ENCODE measurements around the gene COMMD10. TPM values are rescaled to one million over a fixed set of nuclear protein-coding genes. Genes with fewer than 3 reads are reported as not detected.

The COMMD10 gene
- total and polyA plus RNA-seq, 2 donors (not counting 1 experiment from before 2014, with no cell fraction given): 19.8 to 48.7 TPM

- ChIA-PET CTCF (no interaction called here), POLR2A (no interaction called here)
- Histone ChIP-seq H3K27ac (ENCODE audit: low read length in 2 of 2) (no peak overlapping the region), H3K79me2 (ENCODE audit: control insufficient read depth, insufficient read depth, low read length) (no peaks in the 10 kb centered on the region), H3K4me3 (ENCODE audit: control extremely low read depth in 1 of 5, extremely low read depth in 1 of 5, insufficient read depth in 1 of 5, low read depth in 2 of 5, low read length in 4 of 5) (no peak overlapping the region), H3K4me1 (ENCODE audit: control insufficient read depth in 2 of 2, insufficient read depth in 2 of 2, low read length in 2 of 2) (no peaks in the 10 kb centered on the region), H3K9me3 (ENCODE audit: control extremely low read depth in 1 of 3, control insufficient read depth in 2 of 3, insufficient read depth in 1 of 3, low read length in 2 of 3) (peaks cover 2 to 12% (median 5%) of the 10 kb centered on the region in 3 donors), H4K20me1 (ENCODE audit: control insufficient read depth, insufficient read depth, low read length, poor library complexity, severe bottlenecking) (no peaks in the 10 kb centered on the region), H3K4me2 (replicated peaks; ENCODE audit: low read depth, low read length, poor library complexity, severe bottlenecking) (no peak overlapping the region), H2AFZ (ENCODE audit: insufficient read depth, low read depth, low read length, poor library complexity, severe bottlenecking) (no peak overlapping the region), H3K9ac (ENCODE audit: low read length) (no peak overlapping the region), H3K36me3 (replicated peaks in 1 of 2; ENCODE audit: control extremely low read depth in 1 of 2, control insufficient read depth in 1 of 2, extremely low read depth in 1 of 2, insufficient read depth in 2 of 2, low read length in 1 of 2) (peaks cover 5 to 42% of the 10 kb centered on the region in 2 experiments), H3K27me3 (replicated peaks in 1 of 4; ENCODE audit: control extremely low read depth in 1 of 4, control insufficient read depth in 3 of 4, insufficient read depth in 4 of 4, low read length in 3 of 4) (no peaks in the 10 kb centered on the region)
- Mint-ChIP-seq H3K9me3 (ENCODE audit: insufficient read depth) (peaks cover 6% of the 10 kb centered on the region), H3K4me3 (no peak overlapping the region), H3K27ac (no peak overlapping the region), H3K27me3 (no peaks in the 10 kb centered on the region), H3K4me1 (peaks cover 4% of the 10 kb centered on the region)
- DNase-seq: no peak
- TF ChIP-seq EZH2 (IDR thresholded peaks at IDR 0.05; ENCODE audit: borderline replicate concordance, insufficient read depth, low read depth, low read length, poor library complexity, severe bottlenecking): no peak
- TF ChIP-seq, protein P1, sequence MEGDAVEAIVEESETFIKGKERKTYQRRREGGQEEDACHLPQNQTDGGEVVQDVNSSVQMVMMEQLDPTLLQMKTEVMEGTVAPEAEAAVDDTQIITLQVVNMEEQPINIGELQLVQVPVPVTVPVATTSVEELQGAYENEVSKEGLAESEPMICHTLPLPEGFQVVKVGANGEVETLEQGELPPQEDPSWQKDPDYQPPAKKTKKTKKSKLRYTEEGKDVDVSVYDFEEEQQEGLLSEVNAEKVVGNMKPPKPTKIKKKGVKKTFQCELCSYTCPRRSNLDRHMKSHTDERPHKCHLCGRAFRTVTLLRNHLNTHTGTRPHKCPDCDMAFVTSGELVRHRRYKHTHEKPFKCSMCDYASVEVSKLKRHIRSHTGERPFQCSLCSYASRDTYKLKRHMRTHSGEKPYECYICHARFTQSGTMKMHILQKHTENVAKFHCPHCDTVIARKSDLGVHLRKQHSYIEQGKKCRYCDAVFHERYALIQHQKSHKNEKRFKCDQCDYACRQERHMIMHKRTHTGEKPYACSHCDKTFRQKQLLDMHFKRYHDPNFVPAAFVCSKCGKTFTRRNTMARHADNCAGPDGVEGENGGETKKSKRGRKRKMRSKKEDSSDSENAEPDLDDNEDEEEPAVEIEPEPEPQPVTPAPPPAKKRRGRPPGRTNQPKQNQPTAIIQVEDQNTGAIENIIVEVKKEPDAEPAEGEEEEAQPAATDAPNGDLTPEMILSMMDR (IDR thresholded peaks at IDR 0.05): no peak
- ATAC-seq (ENCODE audit: low read depth): no peak
- intact Hi-C loops (cut with micrococcal nuclease): no loop called here
- no CpG with 5 or more reads among the region's 2 CpGs for WGBS (ENCODE audit: insufficient coverage)
Measured at GRCh38 chr5:116315531-116315930, 230.7 kb downstream of the COMMD10 start.

DNA sequence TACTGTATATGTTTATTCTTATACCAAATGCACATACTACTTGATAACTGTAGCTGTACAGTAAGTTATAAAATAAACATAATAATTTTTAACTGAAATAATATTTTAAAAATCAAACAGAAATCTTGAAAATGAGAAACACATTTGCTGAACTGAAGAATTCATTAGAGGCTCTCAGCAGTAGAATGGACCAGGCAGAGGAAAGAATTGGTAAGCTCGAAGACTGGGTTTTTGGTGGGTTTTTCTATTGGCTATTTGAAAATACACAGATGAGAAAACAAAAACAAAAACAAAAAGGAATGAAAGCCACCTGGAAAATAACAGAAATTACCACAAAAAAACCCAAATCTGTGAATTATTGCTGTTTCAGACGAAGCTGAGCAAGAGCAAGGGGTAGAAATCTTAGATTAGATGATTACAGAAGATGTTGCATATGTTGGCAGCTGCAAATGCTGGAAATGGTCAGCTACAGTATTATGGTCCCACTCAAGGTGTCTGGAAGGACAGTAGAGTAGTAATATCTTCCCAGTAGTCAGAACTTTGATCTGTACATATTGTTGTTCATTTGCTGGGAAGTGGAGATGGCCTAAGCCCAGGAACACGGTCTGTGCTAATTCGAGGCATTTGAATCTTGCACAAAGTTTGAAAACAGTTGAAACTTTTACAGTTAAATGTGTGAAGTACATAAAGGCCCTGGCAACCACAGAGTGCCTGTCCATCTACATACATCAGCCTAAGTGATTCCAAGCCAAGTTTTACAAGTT is 233.4 kb downstream of the COMMD10 start:
- Mint-ChIP-seq H3K4me3 (no peak overlapping the region), H3K27ac (no peak overlapping the region), H3K9me3 (ENCODE audit: insufficient read depth) (no peaks in the 10 kb centered on the region), H3K27me3 (no peaks in the 10 kb centered on the region), H3K4me1 (peaks cover 2% of the 10 kb centered on the region)
- WGBS (ENCODE audit: insufficient coverage): 100% methylated on average over 1 of the region's 4 CpGs
- H3K27ac ChIP-seq (ENCODE audit: low read length in 2 of 2): no peak overlapping the region
- H3K27me3 ChIP-seq (replicated peaks in 1 of 4; ENCODE audit: control extremely low read depth in 1 of 4, control insufficient read depth in 3 of 4, insufficient read depth in 4 of 4, low read length in 3 of 4): no peaks in the 10 kb centered on the region
- no peaks in the 10 kb centered on the region for H3K79me2 ChIP-seq (ENCODE audit: control insufficient read depth, insufficient read depth, low read length)
- H3K9ac ChIP-seq (ENCODE audit: low read length): no peak overlapping the region
- peaks cover 5 to 51% of the 10 kb centered on the region in 2 experiments for H3K36me3 ChIP-seq (replicated peaks in 1 of 2; ENCODE audit: control extremely low read depth in 1 of 2, control insufficient read depth in 1 of 2, extremely low read depth in 1 of 2, insufficient read depth in 2 of 2, low read length in 1 of 2)
- intact Hi-C loops (cut with micrococcal nuclease): no loop called here
- H3K4me3 ChIP-seq (ENCODE audit: control extremely low read depth in 1 of 5, extremely low read depth in 1 of 5, insufficient read depth in 1 of 5, low read depth in 2 of 5, low read length in 4 of 5): no peak overlapping the region
- peaks cover 2 to 12% (median 5%) of the 10 kb centered on the region in 3 donors for H3K9me3 ChIP-seq (ENCODE audit: control extremely low read depth in 1 of 3, control insufficient read depth in 2 of 3, insufficient read depth in 1 of 3, low read length in 2 of 3)
- no peak for ATAC-seq (ENCODE audit: low read depth)
- DNase-seq: no peak
- no peaks in the 10 kb centered on the region for H3K4me1 ChIP-seq (ENCODE audit: control insufficient read depth in 2 of 2, insufficient read depth in 2 of 2, low read length in 2 of 2)
- no peak for TF ChIP-seq EZH2 (IDR thresholded peaks at IDR 0.05; ENCODE audit: borderline replicate concordance, insufficient read depth, low read depth, low read length, poor library complexity, severe bottlenecking)
- POLR2A ChIA-PET: no interaction called here
- no peak overlapping the region for H2AFZ ChIP-seq (ENCODE audit: insufficient read depth, low read depth, low read length, poor library complexity, severe bottlenecking)
- no peak overlapping the region for H3K4me2 ChIP-seq (replicated peaks; ENCODE audit: low read depth, low read length, poor library complexity, severe bottlenecking)
- no peaks in the 10 kb centered on the region for H4K20me1 ChIP-seq (ENCODE audit: control insufficient read depth, insufficient read depth, low read length, poor library complexity, severe bottlenecking)
- CTCF ChIA-PET: no interaction called here
